ENCODE data around the gene SLC18A2.

DNA sequence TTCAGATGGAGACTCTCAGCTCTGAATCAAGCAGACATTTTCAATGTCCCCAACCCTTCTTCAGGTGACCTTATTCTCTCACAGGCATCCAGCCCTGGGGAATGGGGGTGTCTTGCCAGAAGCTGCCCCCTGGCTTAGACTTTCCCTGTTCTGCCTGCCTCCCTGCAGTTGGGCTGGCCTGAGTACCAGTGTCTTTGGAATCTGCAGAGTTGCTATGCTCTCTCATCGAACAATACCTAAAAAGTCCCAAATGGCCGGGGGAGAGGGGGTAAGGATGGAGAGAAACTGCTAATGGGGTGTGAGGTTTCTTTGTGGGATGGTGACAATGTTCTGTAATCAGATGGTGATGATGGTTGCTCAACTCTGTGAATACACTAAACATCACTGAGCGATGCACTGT lies 20.6 kb downstream of the SLC18A2 start:
- TF ChIP-seq, protein P1, sequence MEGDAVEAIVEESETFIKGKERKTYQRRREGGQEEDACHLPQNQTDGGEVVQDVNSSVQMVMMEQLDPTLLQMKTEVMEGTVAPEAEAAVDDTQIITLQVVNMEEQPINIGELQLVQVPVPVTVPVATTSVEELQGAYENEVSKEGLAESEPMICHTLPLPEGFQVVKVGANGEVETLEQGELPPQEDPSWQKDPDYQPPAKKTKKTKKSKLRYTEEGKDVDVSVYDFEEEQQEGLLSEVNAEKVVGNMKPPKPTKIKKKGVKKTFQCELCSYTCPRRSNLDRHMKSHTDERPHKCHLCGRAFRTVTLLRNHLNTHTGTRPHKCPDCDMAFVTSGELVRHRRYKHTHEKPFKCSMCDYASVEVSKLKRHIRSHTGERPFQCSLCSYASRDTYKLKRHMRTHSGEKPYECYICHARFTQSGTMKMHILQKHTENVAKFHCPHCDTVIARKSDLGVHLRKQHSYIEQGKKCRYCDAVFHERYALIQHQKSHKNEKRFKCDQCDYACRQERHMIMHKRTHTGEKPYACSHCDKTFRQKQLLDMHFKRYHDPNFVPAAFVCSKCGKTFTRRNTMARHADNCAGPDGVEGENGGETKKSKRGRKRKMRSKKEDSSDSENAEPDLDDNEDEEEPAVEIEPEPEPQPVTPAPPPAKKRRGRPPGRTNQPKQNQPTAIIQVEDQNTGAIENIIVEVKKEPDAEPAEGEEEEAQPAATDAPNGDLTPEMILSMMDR (IDR thresholded peaks at IDR 0.05) = no peak
- no peak for TF ChIP-seq POLR2A (IDR thresholded peaks at IDR 0.05)

Data from lower leg skin (tissue), 3 donors.